Mesenchymal stem cell (in vitro differentiated cells and primary cell): ENCODE results near the gene VAMP8. TPM values are rescaled to one million over a fixed set of nuclear protein-coding genes. Genes with fewer than 3 reads are reported as not detected.

Source experiments
- DNase-seq: peaks from one replicate; pipeline ENCODE4 v3.0.0-alpha.2; 2013
- H2AFZ ChIP-seq: one replicate; pipeline ENCODE4 v1.6.1; 2013; ENCODE audit warnings: low read depth, mild to moderate bottlenecking, control low read depth, inconsistent platforms, low read length, moderate library complexity
- H2AK5ac ChIP-seq: 2 replicates; pipeline ENCODE4 v1.6.1; 2013; ENCODE audit warnings: low read length, moderate library complexity, mild to moderate bottlenecking, inconsistent platforms; ENCODE audit not compliant: severe bottlenecking
- H2BK120ac ChIP-seq: one replicate; pipeline ENCODE4 v1.6.1; 2013; ENCODE audit warnings: low read depth, mild to moderate bottlenecking, inconsistent platforms, low read length, moderate library complexity
- H2BK12ac ChIP-seq, 2 experiments: one replicate each; pipeline ENCODE4 v1.6.1; 2013; ENCODE audit warnings: inconsistent platforms in 2 of 2, low read length in 2 of 2, mild to moderate bottlenecking in 2 of 2, moderate library complexity in 2 of 2, control low read depth in 1 of 2
- H2BK15ac ChIP-seq: one replicate; pipeline ENCODE4 v1.6.1; 2013; ENCODE audit warnings: mild to moderate bottlenecking, low read depth, inconsistent platforms; ENCODE audit not compliant: poor library complexity, severe bottlenecking
- H2BK5ac ChIP-seq: 2 replicates; pipeline ENCODE4 v1.6.1; 2013; ENCODE audit warnings: low read depth, mild to moderate bottlenecking, low read length, control low read depth, inconsistent platforms; ENCODE audit not compliant: poor library complexity, severe bottlenecking
- H3K14ac ChIP-seq, 2 experiments: one replicate each; pipeline ENCODE4 v1.6.1; 2013; ENCODE audit warnings: inconsistent platforms in 2 of 2, low read length in 2 of 2, control low read depth in 1 of 2, mild to moderate bottlenecking in 1 of 2, moderate library complexity in 1 of 2
- H3K18ac ChIP-seq, 2 experiments: one replicate each; pipeline ENCODE4 v1.6.1; 2013; ENCODE audit warnings: inconsistent platforms in 2 of 2, low read length in 2 of 2, control low read depth in 1 of 2, low read depth in 1 of 2, mild to moderate bottlenecking in 1 of 2
- H3K23ac ChIP-seq, 2 experiments: one replicate each; pipeline ENCODE4 v1.6.1; 2013; ENCODE audit warnings: inconsistent platforms in 2 of 2, low read length in 2 of 2, mild to moderate bottlenecking in 2 of 2, moderate library complexity in 2 of 2, control low read depth in 1 of 2
- H3K27ac ChIP-seq: 2 replicates; pipeline ENCODE4 v1.5.1; 2013; ENCODE audit warnings: mild to moderate bottlenecking, moderate library complexity, low read length, control low read depth, inconsistent platforms; ENCODE audit not compliant: poor library complexity, severe bottlenecking
- H3K27me3 ChIP-seq, 2 experiments: 2 replicates each; pipeline versions ENCODE4 v1.6.1 to v1.7.0; 2013; ENCODE audit warnings: low read length in 2 of 2, mild to moderate bottlenecking in 2 of 2, moderate library complexity in 2 of 2, control low read depth in 1 of 2, inconsistent platforms in 1 of 2; ENCODE audit not compliant: control insufficient read depth in 1 of 2, insufficient read depth in 1 of 2
- H3K36me3 ChIP-seq, 2 experiments: 2 replicates each; pipeline versions ENCODE4 v1.6.1 to v1.7.0; 2013; ENCODE audit warnings: low read length in 2 of 2, control low read depth in 1 of 2, inconsistent platforms in 1 of 2, low read depth in 1 of 2, mild to moderate bottlenecking in 1 of 2; ENCODE audit not compliant: insufficient read depth in 2 of 2, control insufficient read depth in 1 of 2
- H3K4ac ChIP-seq, 2 experiments: one replicate each; pipeline ENCODE4 v1.6.1; 2013; ENCODE audit warnings: inconsistent platforms in 2 of 2, low read length in 2 of 2, mild to moderate bottlenecking in 2 of 2, moderate library complexity in 2 of 2, control low read depth in 1 of 2, low read depth in 1 of 2
- H3K4me1 ChIP-seq: 2 replicates; pipeline ENCODE4 v1.6.1; 2013; ENCODE audit warnings: low read depth, low read length, control low read depth; ENCODE audit not compliant: control insufficient read depth, insufficient read depth
- H3K4me2 ChIP-seq: 2 replicates; pipeline ENCODE4 v1.6.1; 2013; ENCODE audit warnings: low read length, mild to moderate bottlenecking, inconsistent platforms; ENCODE audit not compliant: poor library complexity, severe bottlenecking
- H3K4me3 ChIP-seq, 2 experiments: 2 replicates each; pipeline versions ENCODE4 v1.5.1 to v1.7.0; 2013; ENCODE audit warnings: low read length in 2 of 2, mild to moderate bottlenecking in 2 of 2, control low read depth in 1 of 2, low read depth in 1 of 2; ENCODE audit not compliant: insufficient read depth in 1 of 2
- H3K79me1 ChIP-seq: replicated peaks from 2 replicates; pipeline ENCODE4 v1.6.1; 2013; ENCODE audit warnings: mild to moderate bottlenecking, control low read depth, low read length, inconsistent platforms; ENCODE audit not compliant: poor library complexity, severe bottlenecking
- H3K9ac ChIP-seq: 2 replicates; pipeline ENCODE4 v1.7.0; 2013; ENCODE audit warnings: mild to moderate bottlenecking, low read length, moderate library complexity
- H3K9me3 ChIP-seq: 2 replicates; pipeline ENCODE4 v1.7.0; 2013; ENCODE audit warnings: mild to moderate bottlenecking, low read length; ENCODE audit not compliant: control insufficient read depth
- H4K8ac ChIP-seq: one replicate; pipeline ENCODE4 v1.6.1; 2013; ENCODE audit warnings: inconsistent platforms, mild to moderate bottlenecking, low read length, moderate library complexity
- H4K91ac ChIP-seq: one replicate; pipeline ENCODE4 v1.6.1; 2013; ENCODE audit warnings: mild to moderate bottlenecking, low read length, inconsistent platforms
- WGBS: methylation state at CpG from one replicate; pipeline ENCODE4 v1.1.7; 2013; ENCODE audit warnings: mixed read lengths; 5-methylcytosine and 5-hydroxymethylcytosine counted together
- small RNA-seq: library from polyadenylated mRNA; stranded (forward); fragments of <200 nt; extraction: miRNeasy Mini kit (QIAGEN cat#:217004); gene quantifications from one replicate; pipeline ENCODE3, GENCODE V24; 2013; ENCODE audit warnings: low read depth

The VAMP8 gene

GRCh38 chr2:85631316-85631715 lies 53.9 kb downstream of the VAMP8 start:
- H4K8ac ChIP-seq = no peak overlapping the region
- no peak overlapping the region for H2AFZ ChIP-seq
- H4K91ac ChIP-seq = no peak overlapping the region
- H3K27ac ChIP-seq = no peak overlapping the region
- DNase-seq = no peak
- no peak overlapping the region for H3K4ac ChIP-seq
- H3K4me3 ChIP-seq = no peak overlapping the region
- no peak overlapping the region for H3K14ac ChIP-seq
- no peak overlapping the region for H2AK5ac ChIP-seq
- no peaks in the 10 kb centered on the region for H3K4me1 ChIP-seq
- H2BK12ac ChIP-seq = no peak overlapping the region
- no peak overlapping the region for H3K9ac ChIP-seq
- 87% methylated on average over 3 of the region's 3 CpGs for WGBS
- no peak overlapping the region for H2BK15ac ChIP-seq
- H3K79me1 ChIP-seq = peaks cover 15% of the 10 kb centered on the region
- no peaks in the 10 kb centered on the region for H3K27me3 ChIP-seq
- H3K4me2 ChIP-seq = no peak overlapping the region
- H3K36me3 ChIP-seq = peaks cover 57 to 88% of the 10 kb centered on the region in 2 experiments
- no peaks in the 10 kb centered on the region for H3K9me3 ChIP-seq
- H3K18ac ChIP-seq = no peak overlapping the region
- no peak overlapping the region for H3K23ac ChIP-seq
- no peak overlapping the region for H2BK5ac ChIP-seq
- no peak overlapping the region for H2BK120ac ChIP-seq

Small RNA genes lying within 50 kb of the gene (small RNA-seq; reads per million reads assigned to genes)
- gene RN7SL126P = not detected
